ENCODE data around the gene ZNF766. TPM values are rescaled to one million over a fixed set of nuclear protein-coding genes. Genes with fewer than 3 reads are reported as not detected.

Gene ZNF766
- total and polyA plus RNA-seq, 2 of the 8 experiments (the other 6 are each of a cell fraction or from before 2014, with no cell fraction given), result 8.3 to 31.9 TPM

GRCh38 chr19:52231154-52231910 is 38.1 kb upstream of the ZNF766 start:
- Histone ChIP-seq H2BK120ac (replicated peaks; ENCODE audit: low read depth, low read length) (no peak overlapping the region), H3K4me1 (replicated peaks in 1 of 4; ENCODE audit: control insufficient read depth in 3 of 4, insufficient read depth in 4 of 4, low read length in 3 of 4) (no peaks in the 10 kb centered on the region)
- TF ChIP-seq POLR2AphosphoS5 (IDR thresholded peaks at IDR 0.05; ENCODE audit: low read depth, low read length), result peak; percentile 7; the same call in 1 of the 2 replicates
- TF ChIP-seq JUN (IDR thresholded peaks at IDR 0.05; ENCODE audit: low read depth, low read length), result no peak

More at GRCh38 chr19:52231154-52231910, 38.1 kb upstream of the ZNF766 start:
- H3K18ac ChIP-seq (ENCODE audit: extremely low read depth, low read length), result no peak overlapping the region
- no peak for DNase-seq (ENCODE audit: low read depth in 1 of 2, low spot score in 2 of 2)
- no peak overlapping the region for H4K5ac ChIP-seq (ENCODE audit: insufficient read length, low read depth, low read length)
- peaks cover 0 to 2% of the 10 kb centered on the region in 2 experiments for H4K20me1 ChIP-seq (replicated peaks in 1 of 2; ENCODE audit: control insufficient read depth in 1 of 2, insufficient read depth in 2 of 2, low read length in 2 of 2)
- CTCF ChIA-PET (ENCODE audit: partially characterized antibody), result interaction anchor here (1.7 kb wide), 1 partner anchor 17 kb away, joined by 7 read pairs; no protein-coding TSS in a partner anchor
- no peak overlapping the region for H2BK5ac ChIP-seq (ENCODE audit: low read depth, low read length)
- no peak overlapping the region for H4K8ac ChIP-seq (ENCODE audit: extremely low read depth, insufficient read depth, low read length)
- H3K27ac ChIP-seq (ENCODE audit: low read depth, low read length), result no peak overlapping the region
- H3K4me2 ChIP-seq (ENCODE audit: insufficient read depth in 1 of 2, low read depth in 2 of 2, low read length in 2 of 2), result no peak overlapping the region
- no peak overlapping the region for H3K9ac ChIP-seq (replicated peaks in 1 of 4; ENCODE audit: extremely low read depth in 1 of 4, low read depth in 3 of 4, low read length in 3 of 4)
- H3K36me3 ChIP-seq (ENCODE audit: control insufficient read depth in 2 of 4, insufficient read depth in 4 of 4, low read length in 3 of 4), result peaks cover 6 to 20% (median 18%) of the 10 kb centered on the region in 4 experiments
- H3K23ac ChIP-seq (ENCODE audit: insufficient read length), result no peak overlapping the region
- no peaks in the 10 kb centered on the region for H3K79me2 ChIP-seq (ENCODE audit: control insufficient read depth in 1 of 2, insufficient read depth in 2 of 2, low read length in 2 of 2)
- H2AFZ ChIP-seq (ENCODE audit: low read length), result no peak overlapping the region
- no peak overlapping the region for H3K4me3 ChIP-seq (ENCODE audit: extremely low read depth in 1 of 4, insufficient read depth in 2 of 4, low read depth in 3 of 4, low read length in 4 of 4)
- H3K56ac ChIP-seq (replicated peaks; ENCODE audit: insufficient read length, low read depth, low read length), result no peak overlapping the region
- H4K91ac ChIP-seq (replicated peaks; ENCODE audit: insufficient read length, low read length), result no peak overlapping the region
- no peaks in the 10 kb centered on the region for H3K27me3 ChIP-seq (replicated peaks in 1 of 4; ENCODE audit: control insufficient read depth in 3 of 4, extremely low read depth in 1 of 4, insufficient read depth in 3 of 4, low read length in 3 of 4)
- 84% methylated on average over 3 of the region's 3 CpGs; no CpG with 5 or more reads in 1 of the 2 experiments for WGBS, 2 experiments (ENCODE audit: extremely low coverage in 1 of 2, insufficient coverage in 1 of 2, insufficient read length in 1 of 2, insufficient replicate concordance in 2 of 2, low coverage in 1 of 2, low lambda C conversion rate in 2 of 2, missing lambda C conversion rate in 1 of 2)
- H3K4ac ChIP-seq (replicated peaks; ENCODE audit: insufficient read length, low read depth, low read length), result no peak overlapping the region
- no peak overlapping the region for H2BK20ac ChIP-seq (ENCODE audit: low read length)
- no peaks in the 10 kb centered on the region for H3K9me3 ChIP-seq (ENCODE audit: insufficient read depth in 2 of 2, low read depth in 1 of 2, low read length in 1 of 2)
- POLR2A ChIA-PET (ENCODE audit: partially characterized antibody), result interaction anchor here (1.0 to 2.5 kb wide), 4 partner anchors 12 to 93 kb away, joined by 3 to 7 read pairs (median 4); no protein-coding TSS in a partner anchor
- no peak for FAIRE-seq
- no peaks in the 10 kb centered on the region for H3K23me2 ChIP-seq (ENCODE audit: low read depth, low read length)
- no peak overlapping the region for H2BK12ac ChIP-seq (ENCODE audit: low read depth, low read length)
- H3K79me1 ChIP-seq (ENCODE audit: low read depth, low read length), result no peaks in the 10 kb centered on the region
- no peak overlapping the region for H2BK15ac ChIP-seq (ENCODE audit: low read length)
- H2AK5ac ChIP-seq (ENCODE audit: low read depth, low read length), result no peak overlapping the region
- H3K14ac ChIP-seq (ENCODE audit: insufficient read length), result no peak overlapping the region

Measured in H1 (cell line).